Measurements from ENCODE around the gene PYURF. TPM values are rescaled to one million over a fixed set of nuclear protein-coding genes. Genes with fewer than 3 reads are reported as not detected.

Gene PYURF
- total RNA-seq (2014; rRNA removed) (143 and 159 TPM in 2 replicates), Bru-seq, nascent RNA (percentile 92 among the genes with signal in this experiment), BruChase-seq, experiment 1, labeled RNA remaining after a 6-hour chase (percentile 97 among the genes with signal in this experiment), BruChase-seq, experiment 2, labeled RNA remaining after a 2-hour chase (percentile 93 among the genes with signal in this experiment)
- long read RNA-seq, transcript PYURF-201 (2 exons, 1,361 nt), result major isoform, 252 of 252 reads
- long read RNA-seq, partial matches to known transcripts, result 0 of 252 reads
- long read RNA-seq, other reads (novel, unspliced or antisense), result 0 of 252 reads

GRCh38 chr4:88523325-88524129 is at the start of gene PYURF:
Gene PYURF (minus strand): TSS chr4:88523776. CDS start chr4:88523700, 76 bp downstream.
- peak; percentile 93 for ATAC-seq
- POLR2A ChIA-PET (ENCODE audit: unreplicated experiment), result no interaction called here

DNA sequence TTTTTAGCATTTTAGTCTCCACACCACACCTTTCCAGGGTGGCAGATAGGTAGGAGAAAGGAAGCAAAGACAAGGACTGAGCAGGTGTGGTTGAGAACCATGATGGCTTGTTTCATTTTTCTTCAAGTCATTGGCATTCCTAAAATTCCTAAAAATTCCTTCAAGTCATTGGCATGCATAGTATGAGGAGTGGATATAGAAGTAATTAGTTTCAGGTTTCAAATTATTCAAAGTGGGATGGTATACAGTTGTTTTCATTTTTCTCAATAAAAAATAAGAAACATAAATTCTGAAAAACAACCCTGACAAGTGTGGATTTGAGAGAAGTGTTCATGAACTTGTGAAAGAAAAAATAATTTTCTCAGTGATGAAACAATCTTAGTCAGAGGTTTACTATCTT is 46.4 kb upstream of the PYURF start:
- no peaks in the 10 kb centered on the region for H3K4me1 ChIP-seq (ENCODE audit: insufficient read depth, low read length)
- H3F3A ChIP-seq (ENCODE audit: low read length, unreplicated experiment), result no peaks in the 10 kb centered on the region
- H3K9me3 ChIP-seq (ENCODE audit: low read length), result no peaks in the 10 kb centered on the region
- no peak overlapping the region for H3K4me3 ChIP-seq (ENCODE audit: low read length)
- no peaks in the 10 kb centered on the region for H3K79me2 ChIP-seq (ENCODE audit: low read length)
- DNase-seq (no peak), ATAC-seq (no peak)
- H3K27ac ChIP-seq (ENCODE audit: low read length), result no peak overlapping the region
- no peak overlapping the region for H2AFZ ChIP-seq (ENCODE audit: low read length)
- no peak overlapping the region for H3K9ac ChIP-seq (ENCODE audit: low read length)
- H3K27me3 ChIP-seq (ENCODE audit: low read length), result no peaks in the 10 kb centered on the region
- no peaks in the 10 kb centered on the region for H3K36me3 ChIP-seq (ENCODE audit: low read depth, low read length)
- CTCF ChIA-PET, result no interaction called here
- H3K9me2 ChIP-seq (replicated peaks; ENCODE audit: low read length), result no peaks in the 10 kb centered on the region
- H3K4me2 ChIP-seq (ENCODE audit: low read length), result no peak overlapping the region
- POLR2A ChIA-PET (ENCODE audit: unreplicated experiment), result no interaction called here
- no peaks in the 10 kb centered on the region for H4K20me1 ChIP-seq (ENCODE audit: low read length)
- intact Hi-C loops (cut with micrococcal nuclease), result no loop called here
- no TSS peak for BruUV-seq (replicated peaks)
- TF ChIP-seq EZH2phosphoT487 (IDR thresholded peaks at IDR 0.05; ENCODE audit: borderline replicate concordance, low read length), result no peak
- TF ChIP-seq, protein P1, sequence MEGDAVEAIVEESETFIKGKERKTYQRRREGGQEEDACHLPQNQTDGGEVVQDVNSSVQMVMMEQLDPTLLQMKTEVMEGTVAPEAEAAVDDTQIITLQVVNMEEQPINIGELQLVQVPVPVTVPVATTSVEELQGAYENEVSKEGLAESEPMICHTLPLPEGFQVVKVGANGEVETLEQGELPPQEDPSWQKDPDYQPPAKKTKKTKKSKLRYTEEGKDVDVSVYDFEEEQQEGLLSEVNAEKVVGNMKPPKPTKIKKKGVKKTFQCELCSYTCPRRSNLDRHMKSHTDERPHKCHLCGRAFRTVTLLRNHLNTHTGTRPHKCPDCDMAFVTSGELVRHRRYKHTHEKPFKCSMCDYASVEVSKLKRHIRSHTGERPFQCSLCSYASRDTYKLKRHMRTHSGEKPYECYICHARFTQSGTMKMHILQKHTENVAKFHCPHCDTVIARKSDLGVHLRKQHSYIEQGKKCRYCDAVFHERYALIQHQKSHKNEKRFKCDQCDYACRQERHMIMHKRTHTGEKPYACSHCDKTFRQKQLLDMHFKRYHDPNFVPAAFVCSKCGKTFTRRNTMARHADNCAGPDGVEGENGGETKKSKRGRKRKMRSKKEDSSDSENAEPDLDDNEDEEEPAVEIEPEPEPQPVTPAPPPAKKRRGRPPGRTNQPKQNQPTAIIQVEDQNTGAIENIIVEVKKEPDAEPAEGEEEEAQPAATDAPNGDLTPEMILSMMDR (conservative IDR thresholded peaks at IDR 0.05; ENCODE audit: low read depth, low read length), result no peak
- TF ChIP-seq EZH2 (IDR thresholded peaks at IDR 0.05; ENCODE audit: low read length, unreplicated experiment), result no peak

More at GRCh38 chr4:88523325-88524129, at the start of gene PYURF:
- Histone ChIP-seq H3K79me2 (ENCODE audit: low read length) (peaks cover 27% of the 10 kb centered on the region), H3K9ac (ENCODE audit: low read length) (peak within 1 kb of the TSS; percentile 99), H4K20me1 (ENCODE audit: low read length) (peaks cover 22% of the 10 kb centered on the region), H2AFZ (ENCODE audit: low read length) (peak within 1 kb of the TSS; percentile 84), H3F3A (ENCODE audit: low read length, unreplicated experiment) (no peaks in the 10 kb centered on the region), H3K27me3 (ENCODE audit: low read length) (no peaks in the 10 kb centered on the region), H3K4me3 (ENCODE audit: low read length) (peak within 1 kb of the TSS; percentile 99), H3K9me2 (replicated peaks; ENCODE audit: low read length) (no peaks in the 10 kb centered on the region), H3K27ac (ENCODE audit: low read length) (peak within 1 kb of the TSS; percentile 62), H3K36me3 (ENCODE audit: low read depth, low read length) (peaks cover 13% of the 10 kb centered on the region), H3K4me2 (ENCODE audit: low read length) (peak within 1 kb of the TSS; percentile 96), H3K4me1 (ENCODE audit: insufficient read depth, low read length) (peaks cover 42% of the 10 kb centered on the region), H3K9me3 (ENCODE audit: low read length) (no peaks in the 10 kb centered on the region)
- CTCF ChIA-PET, result interaction anchor here (0.6 kb wide), 1 partner anchor 380 kb away, joined by 5 read pairs; no protein-coding TSS in a partner anchor
- TF ChIP-seq, protein P1 (conservative IDR thresholded peaks at IDR 0.05; ENCODE audit: low read depth, low read length), result no peak
- TF ChIP-seq EZH2phosphoT487 (IDR thresholded peaks at IDR 0.05; ENCODE audit: borderline replicate concordance, low read length) (peak; percentile 70), EZH2 (IDR thresholded peaks at IDR 0.05; ENCODE audit: low read length, unreplicated experiment) (no peak)
- intact Hi-C loops (cut with micrococcal nuclease), result loop anchor here (10.0 kb wide), 1 partner anchor 291 kb away; no protein-coding TSS in a partner anchor
- DNase-seq, result peak; percentile 87
- no TSS peak for BruUV-seq (replicated peaks)

All from PC-3 (cell line).